Prostate gland (tissue), 2 donors: ENCODE data around the gene KCNK15. TPM values are rescaled to one million over a fixed set of nuclear protein-coding genes. Genes with fewer than 3 reads are reported as not detected.
"Not testable (repeated sequence)": the region's sequence is repeated elsewhere in the genome, so short reads cannot be mapped to it uniquely, and the experiment has no call there.

Experiments
- DNase-seq: peaks from one replicate; pipeline ENCODE4 v3.0.0-alpha.2; 2019; ENCODE audit warnings: low spot score
- H3K27ac ChIP-seq, 2 donors: fragments of 200-600 bp; sonication (generic); 2 replicates each; pipeline ENCODE4 v1.5.1; 2017 to 2019
- H3K27me3 ChIP-seq: fragments of 200-600 bp; sonication (generic); replicated peaks from 2 replicates; pipeline ENCODE4 v1.5.1; 2019; ENCODE audit not compliant: insufficient read depth
- H3K36me3 ChIP-seq, 2 donors: fragments of 200-600 bp; sonication (generic); 1 replicate in 1 of 2; 2 replicates in 1 of 2; pipeline versions ENCODE4 v1.5.1 to v1.8.1; 2017 to 2019
- H3K4me1 ChIP-seq: fragments of 200-600 bp; sonication (generic); replicated peaks from 2 replicates; pipeline ENCODE4 v1.5.1; 2019
- H3K4me3 ChIP-seq, 2 donors: fragments of 200-600 bp; sonication (generic); 2 replicates each; pipeline ENCODE4 v1.5.1; 2017 to 2019
- H3K9me3 ChIP-seq: fragments of 200-600 bp; sonication (generic); 2 replicates; pipeline ENCODE4 v1.5.1; 2017
- CTCF ChIP-seq, 4 experiments: fragments of 200-600 bp in 2 of 4; fragments of 450-650 bp in 2 of 4; sonication (generic) in 2 of 4; IDR thresholded peaks; 1 replicate in 3 of 4; 2 replicates in 1 of 4; pipeline ENCODE4 v1.5.1; 2016 to 2019; ENCODE audit warnings: antibody characterized with exemption in 4 of 4, mild to moderate bottlenecking in 2 of 4, moderate library complexity in 2 of 4
- POLR2A ChIP-seq: fragments of 450-650 bp; IDR thresholded peaks from one replicate; pipeline ENCODE4 v1.6.1; 2016; ENCODE audit warnings: antibody characterized with exemption, mild to moderate bottlenecking
- POLR2AphosphoS5 ChIP-seq: sonication (generic); formaldehyde crosslinking; IDR thresholded peaks from one replicate; pipeline ENCODE4 v1.6.1; 2017; ENCODE audit warnings: antibody characterized with exemption
- WGBS: methylation state at CpG from one replicate; pipeline ENCODE4 v1.1.5; 2018; 5-methylcytosine and 5-hydroxymethylcytosine counted together
- intact Hi-C: fragments of 100-400 bp; cut with DNase I; formaldehyde crosslinking; loops from one replicate; pipeline ENCODE4 v1.14.2; 2022
- total RNA-seq, 2 donors: library from RNA; depleted of rRNA; stranded (reverse); fragments of >200 nt; gene quantifications; one replicate each; pipeline ENCODE4 v1.1.0, GENCODE V29; 2016

Gene KCNK15
- total RNA-seq, 2 donors from 2014 or later = 1.5 to 16.1 TPM

DNA sequence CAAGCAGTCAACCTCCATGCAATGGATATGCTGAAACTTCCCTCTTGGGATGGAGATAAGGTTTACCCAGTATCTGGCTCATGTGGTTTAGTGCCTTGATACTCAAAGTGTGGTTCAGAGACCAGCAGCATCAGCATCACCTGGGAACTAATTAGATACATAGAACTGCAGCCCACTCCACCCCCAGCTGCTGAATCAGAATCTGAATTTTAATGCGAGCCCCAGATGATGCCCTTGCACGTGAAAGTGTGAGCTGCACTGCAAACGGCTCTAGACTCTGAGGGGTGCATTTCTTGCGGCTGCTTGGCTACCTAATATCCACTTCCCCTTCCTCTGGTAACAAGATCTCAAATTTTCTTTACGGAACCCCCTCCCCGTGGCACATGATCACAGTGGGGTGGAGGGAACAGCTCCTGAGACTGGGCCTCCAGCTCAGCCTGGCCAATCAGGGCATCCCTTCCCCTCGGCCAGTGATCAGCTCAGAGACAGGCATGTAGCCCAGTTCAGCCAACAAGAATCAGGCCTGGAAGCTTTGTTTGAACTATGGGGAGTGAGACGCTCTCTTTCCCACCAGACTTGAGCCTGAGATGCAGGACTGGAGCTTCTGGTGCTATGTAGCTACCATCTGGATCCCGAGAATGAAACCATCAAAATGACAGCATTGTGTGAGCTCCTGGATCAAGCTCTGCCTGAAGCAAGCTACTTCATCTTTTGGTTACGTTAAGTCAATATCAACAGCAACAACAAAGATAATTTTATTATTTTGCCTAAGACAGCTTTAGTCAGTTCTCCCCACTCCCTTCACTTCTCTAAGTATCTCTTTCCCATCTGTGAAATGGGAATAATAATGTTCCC lies 12.8 kb downstream of the KCNK15 start:
- no peak overlapping the region for H3K27ac ChIP-seq
- H3K27me3 ChIP-seq = no peaks in the 10 kb centered on the region
- H3K4me1 ChIP-seq = no peaks in the 10 kb centered on the region
- H3K9me3 ChIP-seq = no peaks in the 10 kb centered on the region
- no peak overlapping the region for H3K4me3 ChIP-seq
- TF ChIP-seq CTCF (IDR thresholded peaks at IDR 0.05) (no peak), POLR2AphosphoS5 (no peak), POLR2A (no peak)
- WGBS = 72% methylated on average over 10 of the region's 10 CpGs
- no peaks in the 10 kb centered on the region for H3K36me3 ChIP-seq
- intact Hi-C loops = no loop called here
- DNase-seq = no peak

DNA sequence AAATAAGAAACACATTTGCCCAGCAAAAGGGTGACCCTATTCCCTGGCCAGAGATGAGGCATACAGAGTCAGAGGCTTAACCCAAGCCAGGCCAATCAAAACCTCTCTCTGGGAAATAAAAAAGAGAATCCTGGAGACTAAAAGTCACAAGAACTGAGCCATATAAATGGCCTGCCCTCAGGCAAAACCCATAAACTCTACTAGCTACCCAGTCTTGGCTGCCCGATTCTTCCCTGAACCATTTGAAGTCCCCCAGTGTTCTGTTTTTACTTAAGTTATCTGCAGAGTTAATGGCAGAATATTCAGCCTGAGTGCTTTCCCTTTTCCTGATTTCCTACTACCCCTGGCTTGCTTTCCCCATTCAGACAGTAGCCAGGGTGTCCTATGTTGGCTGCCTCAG lies 13.9 kb downstream of the KCNK15 start:
- Histone ChIP-seq H3K4me3 (no peak overlapping the region), H3K27me3 (no peaks in the 10 kb centered on the region), H3K4me1 (no peaks in the 10 kb centered on the region), H3K27ac (no peak overlapping the region), H3K36me3 (no peaks in the 10 kb centered on the region), H3K9me3 (no peaks in the 10 kb centered on the region)
- no peak for TF ChIP-seq CTCF (IDR thresholded peaks at IDR 0.05)
- TF ChIP-seq POLR2A = no peak
- no peak for TF ChIP-seq POLR2AphosphoS5
- 53% methylated on average over 1 of the region's 1 CpG for WGBS
- DNase-seq = no peak
- intact Hi-C loops = no loop called here

DNA sequence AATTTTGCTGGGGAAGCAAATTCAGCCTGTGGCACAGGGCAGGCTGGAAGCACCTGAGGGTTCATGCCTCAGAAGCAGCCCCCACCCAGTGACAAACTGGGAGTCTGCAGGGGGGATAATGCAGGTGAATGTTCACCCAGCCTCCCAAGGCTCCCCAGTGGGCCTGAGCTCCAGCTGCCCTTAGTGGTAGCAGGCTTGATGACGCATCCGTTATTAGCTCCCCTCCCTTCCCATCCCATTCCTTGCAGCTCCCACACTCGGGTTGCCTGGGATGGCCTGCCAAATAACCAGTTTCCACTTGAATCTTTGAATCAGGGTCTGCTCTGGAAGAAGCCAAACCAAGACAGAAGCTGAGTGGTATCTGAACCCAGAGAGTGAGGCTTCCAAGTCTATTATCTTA lies 15.8 kb downstream of the KCNK15 start:
- no peaks in the 10 kb centered on the region for H3K27me3 ChIP-seq
- no peak overlapping the region for H3K27ac ChIP-seq
- H3K9me3 ChIP-seq = no peaks in the 10 kb centered on the region
- H3K4me1 ChIP-seq = no peaks in the 10 kb centered on the region
- no peak for TF ChIP-seq POLR2A
- TF ChIP-seq POLR2AphosphoS5 = no peak
- no peak for TF ChIP-seq CTCF (IDR thresholded peaks at IDR 0.05)
- intact Hi-C loops = no loop called here
- H3K4me3 ChIP-seq = no peak overlapping the region
- H3K36me3 ChIP-seq = no peaks in the 10 kb centered on the region
- 41% methylated on average over 3 of the region's 3 CpGs for WGBS
- DNase-seq = no peak

DNA sequence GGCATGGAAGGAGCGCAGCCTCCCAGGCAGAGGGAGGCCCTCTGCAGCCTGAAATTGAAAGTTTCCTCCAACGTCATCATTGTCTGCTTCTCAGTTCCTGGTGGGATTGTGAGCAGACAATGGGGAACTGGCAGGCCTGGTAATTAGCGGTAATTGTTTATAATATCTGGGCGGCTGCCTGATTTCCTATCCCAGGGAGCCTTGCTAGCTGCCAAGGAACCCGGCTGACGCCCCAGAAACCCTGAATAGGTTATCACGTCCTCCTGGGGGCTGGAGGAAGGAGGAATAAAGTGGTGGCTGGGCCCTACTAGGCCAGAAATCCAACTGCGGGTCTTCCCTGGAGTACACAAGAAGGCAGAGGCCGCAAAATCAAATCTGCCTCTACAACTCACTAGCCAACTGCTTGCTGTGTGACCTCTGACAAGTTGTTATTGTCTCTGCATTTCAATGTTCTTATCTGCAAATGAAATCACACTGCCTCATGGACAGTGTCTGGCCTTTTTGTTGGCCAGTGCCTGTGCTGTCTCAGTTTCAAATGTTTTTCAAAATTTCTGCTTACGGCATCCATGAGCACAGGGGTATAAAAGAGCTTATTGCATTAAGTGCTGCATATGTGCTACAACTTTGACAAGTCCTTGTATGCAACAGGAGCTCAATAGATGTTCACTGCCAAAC lies 16.9 kb downstream of the KCNK15 start:
- intact Hi-C loops = no loop called here

GRCh38 chr20:44763798-44764197 lies 18.1 kb downstream of the KCNK15 start:
- H3K4me1 ChIP-seq, H3K9me3 ChIP-seq, DNase-seq, H3K4me3 ChIP-seq, H3K27me3 ChIP-seq, intact Hi-C loops, H3K27ac ChIP-seq, H3K36me3 ChIP-seq: not testable (repeated sequence)
- 89% methylated on average over 3 of the region's 3 CpGs for WGBS

More for the DNA sequence above, 16.9 kb downstream of the KCNK15 start:
- no peaks in the 10 kb centered on the region for H3K27me3 ChIP-seq
- H3K4me3 ChIP-seq = no peak overlapping the region
- no peak for TF ChIP-seq POLR2AphosphoS5
- TF ChIP-seq POLR2A = no peak
- no peak for TF ChIP-seq CTCF (IDR thresholded peaks at IDR 0.05)
- no peak overlapping the region for H3K27ac ChIP-seq
- no peaks in the 10 kb centered on the region for H3K36me3 ChIP-seq
- 53% methylated on average over 10 of the region's 10 CpGs for WGBS
- no peaks in the 10 kb centered on the region for H3K9me3 ChIP-seq
- no peak for DNase-seq
- no peaks in the 10 kb centered on the region for H3K4me1 ChIP-seq
